Smooth muscle cell (in vitro differentiated cells): ENCODE measurements around the gene ARFGEF3. TPM values are rescaled to one million over a fixed set of nuclear protein-coding genes. Genes with fewer than 3 reads are reported as not detected.

Experiments
- DNase-seq: peaks from one replicate; lab custom pipeline; 2025; ENCODE audit not compliant: unreplicated experiment; lab: John Stamatoyannopoulos, UW
- H2AFZ ChIP-seq: fragments of 200-600 bp; sonication (generic); 2 replicates; pipeline ENCODE4 v1.6.0; 2016; ENCODE audit warnings: antibody characterized with exemption, low read depth, mild to moderate bottlenecking
- H3F3A ChIP-seq: fragments of 200-600 bp; sonication (generic); 2 replicates; pipeline ENCODE4 v1.6.0; 2017; ENCODE audit warnings: antibody characterized with exemption, low read depth
- H3K27ac ChIP-seq: fragments of 200-600 bp; sonication (generic); 2 replicates; pipeline ENCODE4 v1.5.1; 2016; ENCODE audit warnings: low read depth, mild to moderate bottlenecking
- H3K27me3 ChIP-seq: fragments of 200-600 bp; sonication (generic); 2 replicates; pipeline ENCODE4 v1.6.1; 2016; ENCODE audit warnings: low read depth, mild to moderate bottlenecking
- H3K36me3 ChIP-seq: fragments of 200-600 bp; sonication (generic); 2 replicates; pipeline ENCODE4 v1.5.1; 2016; ENCODE audit warnings: low read depth
- H3K4me1 ChIP-seq: fragments of 200-600 bp; sonication (generic); 2 replicates; pipeline ENCODE4 v1.5.1; 2016; ENCODE audit warnings: low read depth
- H3K4me2 ChIP-seq: fragments of 200-600 bp; sonication (generic); 2 replicates; pipeline ENCODE4 v1.6.0; 2016; ENCODE audit warnings: mild to moderate bottlenecking
- H3K4me3 ChIP-seq: fragments of 200-600 bp; sonication (generic); 2 replicates; pipeline ENCODE4 v1.5.1; 2016; ENCODE audit warnings: mild to moderate bottlenecking
- H3K79me2 ChIP-seq: fragments of 200-600 bp; sonication (generic); 2 replicates; pipeline ENCODE4 v1.6.0; 2016; ENCODE audit warnings: low read depth, mild to moderate bottlenecking
- H3K9ac ChIP-seq: fragments of 200-600 bp; sonication (generic); 2 replicates; pipeline ENCODE4 v1.6.0; 2016; ENCODE audit warnings: low read depth
- H3K9me3 ChIP-seq: fragments of 200-600 bp; sonication (generic); replicated peaks from 2 replicates; pipeline ENCODE4 v1.5.1; 2016; ENCODE audit warnings: low read depth
- H4K20me1 ChIP-seq: fragments of 200-600 bp; sonication (generic); 2 replicates; pipeline ENCODE4 v1.6.0; 2016; ENCODE audit warnings: low read depth
- CTCF ChIP-seq: fragments of 200-600 bp; sonication (generic); IDR thresholded peaks from 2 replicates; pipeline ENCODE4 v1.5.1; 2017; ENCODE audit warnings: borderline replicate concordance, mild to moderate bottlenecking, antibody characterized with exemption; ENCODE audit not compliant: insufficient read depth, poor library complexity, severe bottlenecking
- WGBS: methylation state at CpG from one replicate; pipeline ENCODE4 v1.1.7; 2016; ENCODE audit warnings: low lambda C conversion rate; 5-methylcytosine and 5-hydroxymethylcytosine counted together
- polyA plus RNA-seq: library from polyadenylated mRNA; unstranded; fragments of >200 nt; fragmentation: Nextera tagmentation; extraction: Ambion mirVana; gene quantifications from 2 replicates; pipeline ENCODE4 v1.2.1, GENCODE V29; 2016
- total RNA-seq: library from RNA; depleted of rRNA; stranded (reverse); fragments of >200 nt; gene quantifications from 2 replicates; pipeline ENCODE4 v1.2.3, GENCODE V29; 2014

ARFGEF3 gene
- total and polyA plus RNA-seq, 2 experiments from 2014 or later = 0.06 to 2.2 TPM

DNA sequence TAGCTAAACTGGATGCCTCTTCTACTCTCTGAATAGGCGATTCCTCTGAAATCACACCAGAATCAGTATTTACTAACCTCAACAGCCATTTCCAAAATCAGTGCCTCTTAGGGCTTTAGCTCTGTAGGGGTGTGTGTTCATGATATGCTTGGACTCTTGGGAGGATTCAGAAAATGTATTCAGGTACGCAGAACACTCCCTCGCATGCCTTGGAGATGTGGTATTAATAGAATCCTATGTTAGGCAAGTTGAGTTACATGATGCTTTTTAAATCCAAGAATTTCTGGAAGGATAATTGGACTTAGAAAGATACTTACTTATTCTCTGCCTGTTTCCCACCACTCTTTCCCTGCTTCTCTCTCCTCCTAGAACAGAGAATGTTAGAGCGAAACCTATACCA is 88.3 kb downstream of the ARFGEF3 start:
- Histone ChIP-seq H3K79me2 (no peaks in the 10 kb centered on the region), H3K27me3 (no peaks in the 10 kb centered on the region), H3F3A (no peaks in the 10 kb centered on the region), H4K20me1 (no peaks in the 10 kb centered on the region), H3K4me1 (no peaks in the 10 kb centered on the region), H3K27ac (peak overlapping the region; percentile 60), H3K4me2 (no peak overlapping the region), H3K9me3 (no peaks in the 10 kb centered on the region), H3K36me3 (no peaks in the 10 kb centered on the region), H3K9ac (peak overlapping the region; percentile 50), H2AFZ (no peak overlapping the region), H3K4me3 (no peak overlapping the region)
- WGBS = 96% methylated on average over 4 of the region's 4 CpGs
- TF ChIP-seq CTCF = no peak
- no peak for DNase-seq

GRCh38 chr6:138250513-138251247 is 88.9 kb downstream of the ARFGEF3 start:
- H3K79me2 ChIP-seq = no peaks in the 10 kb centered on the region
- H2AFZ ChIP-seq = peak overlapping the region; percentile 36
- no peak for TF ChIP-seq CTCF
- no peaks in the 10 kb centered on the region for H3K27me3 ChIP-seq
- peak overlapping the region; percentile 47 for H3K4me2 ChIP-seq
- no peak overlapping the region for H3K4me3 ChIP-seq
- peak overlapping the region; percentile 50 for H3K9ac ChIP-seq
- WGBS = 54% methylated on average over 16 of the region's 16 CpGs
- H3K36me3 ChIP-seq = no peaks in the 10 kb centered on the region
- no peaks in the 10 kb centered on the region for H3F3A ChIP-seq
- no peaks in the 10 kb centered on the region for H4K20me1 ChIP-seq
- no peaks in the 10 kb centered on the region for H3K9me3 ChIP-seq
- peak; percentile 2 for DNase-seq
- peak overlapping the region; percentile 60 for H3K27ac ChIP-seq
- no peaks in the 10 kb centered on the region for H3K4me1 ChIP-seq

DNA sequence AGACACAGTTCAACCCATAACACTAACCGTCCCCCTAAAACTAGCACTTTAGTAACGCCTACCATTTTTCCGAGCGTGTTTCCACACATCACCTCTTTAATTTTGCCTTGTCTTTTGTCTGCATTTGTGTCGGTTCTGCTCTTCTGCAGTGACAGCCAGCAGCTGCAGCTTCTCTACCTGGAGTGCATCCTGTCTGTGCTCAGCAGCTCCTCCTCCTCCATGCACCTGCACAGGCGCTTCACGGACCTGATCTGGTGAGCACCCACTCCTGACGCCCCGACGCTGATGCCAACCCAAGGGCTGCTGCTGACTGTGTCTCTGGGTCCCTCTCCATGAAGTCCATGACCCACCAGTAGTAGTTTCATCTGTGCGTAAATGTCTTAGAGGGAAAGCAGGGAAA is 92.0 kb downstream of the ARFGEF3 start:
- Histone ChIP-seq H4K20me1 (no peaks in the 10 kb centered on the region), H3K36me3 (no peaks in the 10 kb centered on the region), H3K27ac (no peak overlapping the region), H3K9me3 (no peaks in the 10 kb centered on the region), H2AFZ (no peak overlapping the region), H3K79me2 (no peaks in the 10 kb centered on the region), H3K4me1 (no peaks in the 10 kb centered on the region), H3F3A (no peaks in the 10 kb centered on the region), H3K9ac (no peak overlapping the region), H3K4me2 (no peak overlapping the region), H3K27me3 (no peaks in the 10 kb centered on the region), H3K4me3 (no peak overlapping the region)
- TF ChIP-seq CTCF = no peak
- DNase-seq = no peak
- 95% methylated on average over 11 of the region's 11 CpGs for WGBS

DNA sequence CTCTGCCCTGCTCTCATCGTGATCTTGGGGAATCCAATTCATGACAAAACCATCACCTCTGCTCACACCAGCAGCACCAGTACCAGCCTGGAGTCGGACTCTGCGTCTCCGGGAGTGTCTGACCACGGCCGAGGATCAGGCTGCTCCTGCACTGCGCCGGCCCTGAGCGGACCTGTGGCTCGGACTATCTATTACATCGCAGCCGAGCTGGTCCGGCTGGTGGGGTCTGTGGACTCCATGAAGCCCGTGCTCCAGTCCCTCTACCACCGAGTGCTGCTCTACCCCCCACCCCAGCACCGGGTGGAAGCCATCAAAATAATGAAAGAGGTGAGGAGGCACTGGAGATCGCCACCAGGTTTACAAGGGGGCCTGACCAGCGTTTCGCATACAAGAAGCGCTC is 93.7 kb downstream of the ARFGEF3 start:
- Histone ChIP-seq H4K20me1 (no peaks in the 10 kb centered on the region), H3K36me3 (no peaks in the 10 kb centered on the region), H3K79me2 (no peaks in the 10 kb centered on the region), H3K9ac (no peak overlapping the region), H3K9me3 (no peaks in the 10 kb centered on the region), H3K27ac (no peak overlapping the region), H2AFZ (no peak overlapping the region), H3F3A (no peaks in the 10 kb centered on the region), H3K4me3 (no peak overlapping the region), H3K4me1 (no peaks in the 10 kb centered on the region), H3K27me3 (no peaks in the 10 kb centered on the region), H3K4me2 (no peak overlapping the region)
- WGBS = 95% methylated on average over 20 of the region's 20 CpGs
- no peak for TF ChIP-seq CTCF
- no peak for DNase-seq
